ENCODE data around the gene ZNF595. TPM values are rescaled to one million over a fixed set of nuclear protein-coding genes. Genes with fewer than 3 reads are reported as not detected.
A peak's percentile ranks its signal among the peaks of the same experiment; 100 is the strongest.

Gene ZNF595
- total RNA-seq, 1 experiment from 2014 or later, result 24.5 TPM

- H3K4me3 Mint-ChIP-seq, result peak overlapping the region; percentile 65
- peak; percentile 16 for DNase-seq (ENCODE audit: low spot score)
- no peak overlapping the region for H3K27ac Mint-ChIP-seq
- peaks cover 19% of the 10 kb centered on the region for H3K9me3 Mint-ChIP-seq
- TF ChIP-seq TEAD4 (CRISPR knock-in tag; IDR thresholded peaks at IDR 0.05) (no peak), RORB (CRISPR knock-in tag; IDR thresholded peaks at IDR 0.05) (no peak), CBFB (CRISPR knock-in tag; IDR thresholded peaks at IDR 0.05; ENCODE audit: low read depth) (0 out of 2 replicates have a peak, but pooled peaks have one; percentile 4)
- peaks cover 8% of the 10 kb centered on the region for H3K4me1 Mint-ChIP-seq
- ChIA-PET CTCF (no interaction called here), POLR2A (interaction anchor here (1.9 kb wide), 1 partner anchor 17 kb away, joined by 7 read pairs; the partner anchor contains the start of gene ZNF718)
- H3K36me3 Mint-ChIP-seq, result peaks cover 5% of the 10 kb centered on the region; the same call in 1 of the 2 replicates
- H3K27me3 Mint-ChIP-seq (ENCODE audit: low read depth), result peaks cover 98% of the 10 kb centered on the region
- peak; percentile 22 for ATAC-seq
Observed at GRCh38 chr4:107083-107443, 53.9 kb downstream of the ZNF595 start.

DNA sequence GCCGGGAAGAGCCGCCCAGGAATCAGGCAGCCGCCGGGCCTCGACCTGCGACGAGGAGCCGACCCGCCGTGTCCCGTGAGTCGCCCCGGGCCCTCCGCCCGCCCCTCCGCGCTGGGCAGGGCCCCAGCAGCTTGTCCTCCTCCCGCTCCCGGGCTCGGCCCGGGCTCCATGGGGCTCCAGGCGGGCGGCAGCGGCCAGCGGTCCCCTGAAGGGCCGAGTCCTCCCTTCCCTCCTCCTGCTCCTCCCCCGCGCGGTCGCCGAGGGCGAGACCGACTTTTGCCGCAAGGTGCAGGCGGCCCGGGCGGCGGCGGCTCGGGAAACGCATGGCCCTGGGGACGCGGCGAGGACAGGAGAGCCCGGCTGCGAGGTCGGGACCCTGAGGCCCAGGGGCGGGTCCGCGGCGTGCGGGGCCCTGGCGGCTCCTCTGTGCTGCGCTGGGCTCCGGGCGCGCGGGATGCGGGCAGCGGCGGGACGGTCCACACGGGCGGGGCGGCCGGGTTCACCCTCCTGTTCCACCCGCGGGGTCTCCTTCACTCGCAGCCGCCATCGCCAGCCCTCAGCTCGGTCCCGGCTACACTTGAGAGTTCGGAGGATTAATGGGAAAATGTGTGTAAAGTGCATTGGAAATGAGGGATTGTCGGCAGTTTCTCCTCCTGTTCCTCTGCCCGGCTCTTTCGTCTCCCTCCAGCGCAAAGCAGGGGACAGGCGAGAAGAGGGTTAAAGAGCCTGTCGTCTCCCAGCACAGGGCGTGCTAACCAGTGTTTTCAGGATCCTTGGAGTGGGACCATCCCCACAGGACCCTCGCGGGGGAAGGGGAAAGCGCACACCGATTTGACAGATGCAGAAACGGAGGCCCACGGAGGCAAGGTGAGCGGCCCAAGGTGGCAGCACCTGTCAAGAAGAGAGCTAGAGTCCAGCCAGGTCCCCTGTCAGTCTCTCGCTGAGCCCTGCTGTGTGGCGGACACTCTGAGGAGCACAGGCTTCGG is 54.6 kb downstream of the ZNF595 start:
- DNase-seq (ENCODE audit: low spot score) (peak; percentile 51), ATAC-seq (peak; percentile 77)
- ChIA-PET CTCF (interaction anchor here (0.5 to 0.8 kb wide), 3 partner anchors 17 to 80 kb away, joined by 3 read pairs; partner anchors contain the start of gene ZNF718), POLR2A (interaction anchor here (1.9 kb wide), 1 partner anchor 17 kb away, joined by 7 read pairs; the partner anchor contains the start of gene ZNF718)
- peaks cover 98% of the 10 kb centered on the region for H3K27me3 Mint-ChIP-seq (ENCODE audit: low read depth)
- peaks cover 2% of the 10 kb centered on the region; the same call in 1 of the 2 replicates for H3K36me3 Mint-ChIP-seq
- H3K4me1 Mint-ChIP-seq, result peaks cover 8% of the 10 kb centered on the region
- no peak overlapping the region for H3K27ac Mint-ChIP-seq
- H3K4me3 Mint-ChIP-seq, result peak overlapping the region; percentile 66
- TF ChIP-seq ELF4 (CRISPR knock-in tag; IDR thresholded peaks at IDR 0.05; ENCODE audit: low read depth), result peak; percentile 92; the same call in 1 of the 2 replicates
- TF ChIP-seq MYBL2 (CRISPR knock-in tag; IDR thresholded peaks at IDR 0.05), result 0 out of 2 replicates have a peak, but pooled peaks have one; percentile 19
- 0 out of 2 replicates have a peak, but pooled peaks have one; percentile 37 for TF ChIP-seq JUN (CRISPR knock-in tag; IDR thresholded peaks at IDR 0.05)
- TF ChIP-seq, protein P1, sequence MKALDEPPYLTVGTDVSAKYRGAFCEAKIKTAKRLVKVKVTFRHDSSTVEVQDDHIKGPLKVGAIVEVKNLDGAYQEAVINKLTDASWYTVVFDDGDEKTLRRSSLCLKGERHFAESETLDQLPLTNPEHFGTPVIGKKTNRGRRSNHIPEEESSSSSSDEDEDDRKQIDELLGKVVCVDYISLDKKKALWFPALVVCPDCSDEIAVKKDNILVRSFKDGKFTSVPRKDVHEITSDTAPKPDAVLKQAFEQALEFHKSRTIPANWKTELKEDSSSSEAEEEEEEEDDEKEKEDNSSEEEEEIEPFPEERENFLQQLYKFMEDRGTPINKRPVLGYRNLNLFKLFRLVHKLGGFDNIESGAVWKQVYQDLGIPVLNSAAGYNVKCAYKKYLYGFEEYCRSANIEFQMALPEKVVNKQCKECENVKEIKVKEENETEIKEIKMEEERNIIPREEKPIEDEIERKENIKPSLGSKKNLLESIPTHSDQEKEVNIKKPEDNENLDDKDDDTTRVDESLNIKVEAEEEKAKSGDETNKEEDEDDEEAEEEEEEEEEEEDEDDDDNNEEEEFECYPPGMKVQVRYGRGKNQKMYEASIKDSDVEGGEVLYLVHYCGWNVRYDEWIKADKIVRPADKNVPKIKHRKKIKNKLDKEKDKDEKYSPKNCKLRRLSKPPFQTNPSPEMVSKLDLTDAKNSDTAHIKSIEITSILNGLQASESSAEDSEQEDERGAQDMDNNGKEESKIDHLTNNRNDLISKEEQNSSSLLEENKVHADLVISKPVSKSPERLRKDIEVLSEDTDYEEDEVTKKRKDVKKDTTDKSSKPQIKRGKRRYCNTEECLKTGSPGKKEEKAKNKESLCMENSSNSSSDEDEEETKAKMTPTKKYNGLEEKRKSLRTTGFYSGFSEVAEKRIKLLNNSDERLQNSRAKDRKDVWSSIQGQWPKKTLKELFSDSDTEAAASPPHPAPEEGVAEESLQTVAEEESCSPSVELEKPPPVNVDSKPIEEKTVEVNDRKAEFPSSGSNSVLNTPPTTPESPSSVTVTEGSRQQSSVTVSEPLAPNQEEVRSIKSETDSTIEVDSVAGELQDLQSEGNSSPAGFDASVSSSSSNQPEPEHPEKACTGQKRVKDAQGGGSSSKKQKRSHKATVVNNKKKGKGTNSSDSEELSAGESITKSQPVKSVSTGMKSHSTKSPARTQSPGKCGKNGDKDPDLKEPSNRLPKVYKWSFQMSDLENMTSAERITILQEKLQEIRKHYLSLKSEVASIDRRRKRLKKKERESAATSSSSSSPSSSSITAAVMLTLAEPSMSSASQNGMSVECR (CRISPR knock-in tag; IDR thresholded peaks at IDR 0.05; ENCODE audit: borderline replicate concordance), result 0 out of 2 replicates have a peak, but pooled peaks have one; percentile 16
- peak; percentile 99 for TF ChIP-seq ZNF263 (CRISPR knock-in tag; IDR thresholded peaks at IDR 0.05; ENCODE audit: low read depth)
- TF ChIP-seq MAX (CRISPR knock-in tag; IDR thresholded peaks at IDR 0.05), result peak; percentile 38; the same call in 1 of the 2 replicates
- TF ChIP-seq TEAD1 (CRISPR knock-in tag; IDR thresholded peaks at IDR 0.05), result 0 out of 2 replicates have a peak, but pooled peaks have one; percentile 49
- peak; percentile 89 for TF ChIP-seq FOXP1 (CRISPR knock-in tag; IDR thresholded peaks at IDR 0.05; ENCODE audit: borderline replicate concordance)
- TF ChIP-seq CREB1 (CRISPR knock-in tag; IDR thresholded peaks at IDR 0.05), result no peak
- no peak; the same call in 1 of the 2 replicates for TF ChIP-seq ZNF317 (CRISPR knock-in tag; IDR thresholded peaks at IDR 0.05; ENCODE audit: borderline replicate concordance, low read depth)
- TF ChIP-seq ZNF219 (CRISPR knock-in tag; IDR thresholded peaks at IDR 0.05; ENCODE audit: borderline replicate concordance), result 0 out of 2 replicates have a peak, but pooled peaks have one; percentile 56
- peak; percentile 49; the same call in 1 of the 2 replicates for TF ChIP-seq CREM (CRISPR knock-in tag; IDR thresholded peaks at IDR 0.05)
- TF ChIP-seq, protein P2, sequence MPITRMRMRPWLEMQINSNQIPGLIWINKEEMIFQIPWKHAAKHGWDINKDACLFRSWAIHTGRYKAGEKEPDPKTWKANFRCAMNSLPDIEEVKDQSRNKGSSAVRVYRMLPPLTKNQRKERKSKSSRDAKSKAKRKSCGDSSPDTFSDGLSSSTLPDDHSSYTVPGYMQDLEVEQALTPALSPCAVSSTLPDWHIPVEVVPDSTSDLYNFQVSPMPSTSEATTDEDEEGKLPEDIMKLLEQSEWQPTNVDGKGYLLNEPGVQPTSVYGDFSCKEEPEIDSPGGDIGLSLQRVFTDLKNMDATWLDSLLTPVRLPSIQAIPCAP (CRISPR knock-in tag; IDR thresholded peaks at IDR 0.05), result no peak
- no peak for TF ChIP-seq ZNF416 (CRISPR knock-in tag; IDR thresholded peaks at IDR 0.05)
- TF ChIP-seq RELA (CRISPR knock-in tag; IDR thresholded peaks at IDR 0.05; ENCODE audit: borderline replicate concordance), result 0 out of 2 replicates have a peak, but pooled peaks have one; percentile 52
- TF ChIP-seq, protein P3, sequence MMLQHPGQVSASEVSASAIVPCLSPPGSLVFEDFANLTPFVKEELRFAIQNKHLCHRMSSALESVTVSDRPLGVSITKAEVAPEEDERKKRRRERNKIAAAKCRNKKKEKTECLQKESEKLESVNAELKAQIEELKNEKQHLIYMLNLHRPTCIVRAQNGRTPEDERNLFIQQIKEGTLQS (CRISPR knock-in tag; conservative IDR thresholded peaks at IDR 0.05), result no peak
- H3K9me3 Mint-ChIP-seq, result peaks cover 12% of the 10 kb centered on the region
